ENCODE data around the gene FOXD4L1.
"Not testable (repeated sequence)": the region's sequence is repeated elsewhere in the genome, so short reads cannot be mapped to it uniquely, and the experiment has no call there.

Gene FOXD4L1

GRCh38 chr2:113524986-113525385 is 26.5 kb downstream of the FOXD4L1 start:
- DNase-seq (ENCODE audit: low read depth), result not testable (repeated sequence)

GRCh38 chr2:113527350-113528045 is 29.0 kb downstream of the FOXD4L1 start:
- DNase-seq (ENCODE audit: low read depth), result not testable (repeated sequence)

GRCh38 chr2:113528126-113528525 is 29.7 kb downstream of the FOXD4L1 start:
- DNase-seq (ENCODE audit: low read depth), result not testable (repeated sequence)

- not testable (repeated sequence) for DNase-seq (ENCODE audit: low read depth)
These were observed 30.4 kb downstream of the FOXD4L1 start for GRCh38 chr2:113528904-113529303.

- DNase-seq (ENCODE audit: low read depth), result not testable (repeated sequence)
These were observed 34.5 kb downstream of the FOXD4L1 start for GRCh38 chr2:113532991-113533390.

- DNase-seq (ENCODE audit: low read depth), result not testable (repeated sequence)
These were observed 38.1 kb downstream of the FOXD4L1 start for GRCh38 chr2:113536573-113536972.

- DNase-seq (ENCODE audit: low read depth), result not testable (repeated sequence)
These were observed 42.4 kb downstream of the FOXD4L1 start for GRCh38 chr2:113540834-113541203.

GRCh38 chr2:113541204-113541975 is 42.9 kb downstream of the FOXD4L1 start:
- not testable (repeated sequence) for DNase-seq (ENCODE audit: low read depth)

- not testable (repeated sequence) for DNase-seq (ENCODE audit: low read depth)
These were observed 43.6 kb downstream of the FOXD4L1 start for GRCh38 chr2:113541976-113542485.

- DNase-seq (ENCODE audit: low read depth), result not testable (repeated sequence)
These were observed 44.1 kb downstream of the FOXD4L1 start for GRCh38 chr2:113542529-113542928.
